C4-2B (cell line): ENCODE data around the gene HSPG2.

Experiments used
- ZFX ChIP-seq: fragments of 450-650 bp; IDR thresholded peaks from 2 replicates; pipeline ENCODE4 v1.6.1; 2017
- TF ChIP-seq, protein P1 (sequence below): fragments of 450-650 bp; conservative IDR thresholded peaks from 2 replicates; pipeline ENCODE4 v1.5.1; 2017; ENCODE audit warnings: mild to moderate bottlenecking

DNA sequence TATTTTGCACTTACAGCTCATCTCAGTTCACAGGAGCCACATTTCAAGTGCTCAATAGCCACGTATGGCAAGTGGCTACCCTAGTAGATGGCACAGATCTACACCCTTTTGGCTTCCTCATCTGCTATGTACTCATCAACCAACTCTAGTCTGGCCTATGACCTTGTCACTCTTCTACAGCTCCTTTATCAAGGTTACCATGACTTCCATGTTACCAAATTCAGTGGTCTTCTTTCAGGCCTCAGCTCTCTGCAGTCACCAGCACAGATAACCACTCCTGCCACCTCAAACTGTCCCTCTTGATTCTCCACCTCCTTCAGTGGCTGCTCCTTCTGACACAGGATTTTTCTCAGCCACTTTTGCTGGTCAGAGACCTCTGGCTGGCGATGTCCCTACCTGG, 142.5 kb downstream of the HSPG2 start:
- TF ChIP-seq, protein P1, sequence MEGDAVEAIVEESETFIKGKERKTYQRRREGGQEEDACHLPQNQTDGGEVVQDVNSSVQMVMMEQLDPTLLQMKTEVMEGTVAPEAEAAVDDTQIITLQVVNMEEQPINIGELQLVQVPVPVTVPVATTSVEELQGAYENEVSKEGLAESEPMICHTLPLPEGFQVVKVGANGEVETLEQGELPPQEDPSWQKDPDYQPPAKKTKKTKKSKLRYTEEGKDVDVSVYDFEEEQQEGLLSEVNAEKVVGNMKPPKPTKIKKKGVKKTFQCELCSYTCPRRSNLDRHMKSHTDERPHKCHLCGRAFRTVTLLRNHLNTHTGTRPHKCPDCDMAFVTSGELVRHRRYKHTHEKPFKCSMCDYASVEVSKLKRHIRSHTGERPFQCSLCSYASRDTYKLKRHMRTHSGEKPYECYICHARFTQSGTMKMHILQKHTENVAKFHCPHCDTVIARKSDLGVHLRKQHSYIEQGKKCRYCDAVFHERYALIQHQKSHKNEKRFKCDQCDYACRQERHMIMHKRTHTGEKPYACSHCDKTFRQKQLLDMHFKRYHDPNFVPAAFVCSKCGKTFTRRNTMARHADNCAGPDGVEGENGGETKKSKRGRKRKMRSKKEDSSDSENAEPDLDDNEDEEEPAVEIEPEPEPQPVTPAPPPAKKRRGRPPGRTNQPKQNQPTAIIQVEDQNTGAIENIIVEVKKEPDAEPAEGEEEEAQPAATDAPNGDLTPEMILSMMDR: no peak
- no peak for TF ChIP-seq ZFX
